Astrocyte (in vitro differentiated cells and primary cell): ENCODE results near the gene UGGT2. TPM values are rescaled to one million over a fixed set of nuclear protein-coding genes. Genes with fewer than 3 reads are reported as not detected.
"Not testable (repeated sequence)": the region's sequence is repeated elsewhere in the genome, so short reads cannot be mapped to it uniquely, and the experiment has no call there.

Experiments used
- DNase-seq: peaks from one replicate; pipeline ENCODE4 v3.0.0-alpha.2; 2010; ENCODE audit warnings: low read depth
- FAIRE-seq: peaks from 2 replicates; lab custom pipeline; 2011; peaks lifted over from hg19 to GRCh38; lab: Jason Lieb, UNC
- H2AFZ ChIP-seq: 2 replicates; pipeline ENCODE4 v1.6.0; 2012; ENCODE audit warnings: low read depth, low read length, inconsistent platforms
- H3K27ac ChIP-seq: 2 replicates; pipeline ENCODE4 v1.5.1; 2011; ENCODE audit warnings: low read depth, low read length, inconsistent platforms
- H3K27me3 ChIP-seq: 2 replicates; pipeline ENCODE4 v1.6.0; 2011; ENCODE audit warnings: low read length, inconsistent platforms; ENCODE audit not compliant: insufficient read depth
- H3K36me3 ChIP-seq: 2 replicates; pipeline ENCODE4 v1.5.1; 2011; ENCODE audit warnings: low read length, inconsistent platforms; ENCODE audit not compliant: insufficient read depth
- H3K4me1 ChIP-seq: 2 replicates; pipeline ENCODE4 v1.5.1; 2011; ENCODE audit warnings: low read length, inconsistent platforms; ENCODE audit not compliant: insufficient read depth
- H3K4me2 ChIP-seq: 2 replicates; pipeline ENCODE4 v1.6.0; 2012; ENCODE audit warnings: low read length, inconsistent platforms
- H3K4me3 ChIP-seq: 2 replicates; pipeline ENCODE4 v1.5.1; 2011; ENCODE audit warnings: low read depth, mild to moderate bottlenecking, low read length, inconsistent platforms; ENCODE audit not compliant: insufficient read depth
- H3K79me2 ChIP-seq: 2 replicates; pipeline ENCODE4 v1.6.0; 2012; ENCODE audit warnings: mild to moderate bottlenecking, low read length, inconsistent platforms; ENCODE audit not compliant: insufficient read depth
- H3K9ac ChIP-seq: 2 replicates; pipeline ENCODE4 v1.6.0; 2012; ENCODE audit warnings: mild to moderate bottlenecking, low read length, inconsistent platforms
- H3K9me3 ChIP-seq: 2 replicates; pipeline ENCODE4 v1.5.1; 2012; ENCODE audit warnings: low read depth, mild to moderate bottlenecking, low read length, inconsistent platforms; ENCODE audit not compliant: insufficient read depth
- H4K20me1 ChIP-seq: 2 replicates; pipeline ENCODE4 v1.6.0; 2012; ENCODE audit warnings: low read length, inconsistent platforms; ENCODE audit not compliant: insufficient read depth
- H3K27ac Mint-ChIP-seq: one replicate; pipeline ENCODE4 v1.8.0; 2021; ENCODE audit warnings: mild to moderate bottlenecking, mixed read lengths; ENCODE audit not compliant: unreplicated experiment
- H3K27me3 Mint-ChIP-seq: one replicate; pipeline ENCODE4 v1.8.0; 2021; ENCODE audit warnings: low read depth, mixed read lengths; ENCODE audit not compliant: unreplicated experiment
- H3K36me3 Mint-ChIP-seq: one replicate; pipeline ENCODE4 v1.8.0; 2021; ENCODE audit warnings: low read depth, mixed read lengths; ENCODE audit not compliant: unreplicated experiment
- H3K4me1 Mint-ChIP-seq: one replicate; pipeline ENCODE4 v1.8.0; 2021; ENCODE audit warnings: low read depth, mixed read lengths; ENCODE audit not compliant: unreplicated experiment
- H3K4me3 Mint-ChIP-seq: one replicate; pipeline ENCODE4 v1.8.0; 2021; ENCODE audit warnings: mild to moderate bottlenecking, moderate library complexity, mixed read lengths; ENCODE audit not compliant: unreplicated experiment
- H3K9me3 Mint-ChIP-seq: one replicate; pipeline ENCODE4 v1.8.0; 2021; ENCODE audit warnings: mild to moderate bottlenecking, mixed read lengths; ENCODE audit not compliant: unreplicated experiment
- CTCF ChIP-seq: IDR thresholded peaks from 2 replicates; pipeline ENCODE4 v1.5.1; 2011; ENCODE audit warnings: low read depth, mild to moderate bottlenecking, inconsistent platforms, low read length, moderate library complexity; ENCODE audit not compliant: insufficient read depth
- EZH2 ChIP-seq: IDR thresholded peaks from 2 replicates; pipeline ENCODE4 v1.6.1; 2012; ENCODE audit warnings: mild to moderate bottlenecking, low read length, inconsistent platforms; ENCODE audit not compliant: insufficient read depth
- total RNA-seq: library from RNA; stranded (reverse); gene quantifications from 2 replicates; pipeline ENCODE4 v1.2.1, GENCODE V29; 2021

Gene UGGT2
- total RNA-seq, 1 donor from 2014 or later: 36.2 TPM

- Histone ChIP-seq H2AFZ (no peak overlapping the region), H3K4me1 (peaks cover 17% of the 10 kb centered on the region), H3K27ac (peak overlapping the region; percentile 78), H3K36me3 (peaks cover 7% of the 10 kb centered on the region), H3K9me3 (no peaks in the 10 kb centered on the region), H3K79me2 (peaks cover 4% of the 10 kb centered on the region), H3K4me3 (no peak overlapping the region), H3K9ac (peak overlapping the region; percentile 51), H3K27me3 (no peaks in the 10 kb centered on the region), H3K4me2 (peak overlapping the region; percentile 62), H4K20me1 (peaks cover 22% of the 10 kb centered on the region)
- Mint-ChIP-seq H3K4me3 (peak overlapping the region; percentile 1), H3K27ac (peak overlapping the region; percentile 75), H3K36me3 (peaks cover 16% of the 10 kb centered on the region), H3K4me1 (peaks cover 24% of the 10 kb centered on the region), H3K27me3 (no peaks in the 10 kb centered on the region), H3K9me3 (no peaks in the 10 kb centered on the region)
- FAIRE-seq: peak; percentile 81
- no peak for TF ChIP-seq CTCF
- TF ChIP-seq EZH2: no peak
- peak; percentile 92 for DNase-seq
Measured at GRCh38 chr13:95784161-95784899, 268.9 kb downstream of the UGGT2 start.

- DNase-seq (no peak), FAIRE-seq (no peak)
- Mint-ChIP-seq H3K4me3 (no peak overlapping the region), H3K27me3 (no peaks in the 10 kb centered on the region), H3K36me3 (peaks cover 11% of the 10 kb centered on the region), H3K27ac (peak overlapping the region; percentile 75), H3K4me1 (peaks cover 24% of the 10 kb centered on the region), H3K9me3 (no peaks in the 10 kb centered on the region)
- Histone ChIP-seq H2AFZ (no peak overlapping the region), H3K36me3 (peaks cover 7% of the 10 kb centered on the region), H3K4me1 (peaks cover 17% of the 10 kb centered on the region), H3K4me3 (no peak overlapping the region), H3K27me3 (no peaks in the 10 kb centered on the region), H3K27ac (peak overlapping the region; percentile 78), H3K79me2 (peaks cover 4% of the 10 kb centered on the region), H3K9me3 (no peaks in the 10 kb centered on the region), H4K20me1 (peaks cover 22% of the 10 kb centered on the region), H3K9ac (peak overlapping the region; percentile 51), H3K4me2 (peak overlapping the region; percentile 62)
- no peak for TF ChIP-seq EZH2
- no peak for TF ChIP-seq CTCF
Measured at GRCh38 chr13:95783747-95784146, 269.5 kb downstream of the UGGT2 start.

- Histone ChIP-seq H4K20me1 (peaks cover 22% of the 10 kb centered on the region), H3K4me1 (peaks cover 17% of the 10 kb centered on the region)
- H2AFZ ChIP-seq, H3K27me3 ChIP-seq, H3K36me3 Mint-ChIP-seq, H3K4me3 Mint-ChIP-seq, H3K9me3 Mint-ChIP-seq, H3K27me3 Mint-ChIP-seq, H3K9ac ChIP-seq, H3K27ac ChIP-seq, FAIRE-seq, H3K4me2 ChIP-seq, H3K9me3 ChIP-seq, H3K79me2 ChIP-seq, H3K27ac Mint-ChIP-seq, H3K36me3 ChIP-seq, H3K4me3 ChIP-seq, DNase-seq: not testable (repeated sequence)
- peaks cover 24% of the 10 kb centered on the region for H3K4me1 Mint-ChIP-seq
Measured at GRCh38 chr13:95781940-95782339, 271.3 kb downstream of the UGGT2 start.
